Endothelial cell of umbilical vein (primary cell): Measurements from ENCODE around the gene PRDM2. TPM values are rescaled to one million over a fixed set of nuclear protein-coding genes. Genes with fewer than 3 reads are reported as not detected.

ENCODE experiments used
- BruUV-seq: library from RNA; stranded (reverse); fragments of 400-500 nt; replicated peaks from 2 replicates; lab custom pipeline; 2021; lab: Mats Ljungman, UMichigan
- CTCF ChIA-PET: fragments of 300-600, 350-600 bp; sonication (Branson Sonifier 250); formaldehyde crosslinking; loops from one replicate; lab custom pipeline; 2021; ENCODE audit warnings: antibody characterized with exemption, inconsistent platforms; lab: Charles Lee
- POLR2A ChIA-PET: fragments of 300-600, 350-600 bp; sonication (Branson Sonifier 250); formaldehyde crosslinking; loops from one replicate; lab custom pipeline; 2021; ENCODE audit warnings: antibody characterized with exemption, inconsistent platforms; lab: Charles Lee
- DNase-seq: peaks from one replicate; pipeline ENCODE4 v3.0.0-alpha.2; 2011; ENCODE audit warnings: low read depth, low spot score
- FAIRE-seq: peaks from 2 replicates; lab custom pipeline; 2011; peaks lifted over from hg19 to GRCh38; lab: Jason Lieb, UNC
- H2AFZ ChIP-seq: 2 replicates; pipeline ENCODE4 v1.6.0; 2012; ENCODE audit warnings: low read depth, low read length, control low read depth, inconsistent platforms
- H3K27ac ChIP-seq: 2 replicates; pipeline ENCODE4 v1.5.1; 2011; ENCODE audit warnings: low read depth, mild to moderate bottlenecking, control low read depth, low read length, moderate library complexity; ENCODE audit not compliant: insufficient read depth
- H3K27me3 ChIP-seq, 2 experiments: 2 replicates each; pipeline versions ENCODE4 v1.6.0 to v1.6.1; 2011; ENCODE audit warnings: low read length in 2 of 2, mixed read lengths in 1 of 2; ENCODE audit not compliant: control insufficient read depth in 2 of 2, insufficient read depth in 2 of 2
- H3K36me3 ChIP-seq, 2 experiments: 2 replicates in 1 of 2; 3 replicates in 1 of 2; pipeline ENCODE4 v1.5.1; 2011; ENCODE audit warnings: low read length in 2 of 2, mild to moderate bottlenecking in 1 of 2, moderate library complexity in 1 of 2; ENCODE audit not compliant: control insufficient read depth in 2 of 2, insufficient read depth in 2 of 2; ENCODE audit errors: extremely low read depth in 1 of 2
- H3K4me1 ChIP-seq: 3 replicates; pipeline ENCODE4 v1.5.1; 2011; ENCODE audit warnings: mild to moderate bottlenecking, low read length; ENCODE audit not compliant: control insufficient read depth, insufficient read depth; ENCODE audit errors: extremely low read depth
- H3K4me2 ChIP-seq: 2 replicates; pipeline ENCODE4 v1.6.1; 2011; ENCODE audit warnings: low read length, control low read depth, mixed read lengths; ENCODE audit not compliant: insufficient read depth
- H3K4me3 ChIP-seq, 3 experiments: fragments of 200-600 bp in 1 of 3; sonication (generic), shearing (Covaris generic) in 1 of 3; replicated peaks in 1 of 3; 2 replicates each; pipeline ENCODE4 v1.5.1; 2011 to 2016; ENCODE audit warnings: control low read depth in 3 of 3, low read length in 3 of 3, mild to moderate bottlenecking in 2 of 3, inconsistent platforms in 1 of 3, low read depth in 1 of 3, moderate library complexity in 1 of 3; ENCODE audit not compliant: insufficient read depth in 1 of 3
- H3K79me2 ChIP-seq: 2 replicates; pipeline ENCODE4 v1.6.0; 2012; ENCODE audit warnings: low read length, inconsistent platforms; ENCODE audit not compliant: control insufficient read depth, insufficient read depth
- H3K9ac ChIP-seq: replicated peaks from 2 replicates; pipeline ENCODE3; 2011; ENCODE audit warnings: low read length, control low read depth; ENCODE audit not compliant: insufficient read depth; ENCODE audit errors: extremely low read depth
- H3K9me1 ChIP-seq: replicated peaks from 3 replicates; pipeline ENCODE4 v1.6.0; 2011; ENCODE audit warnings: mild to moderate bottlenecking, low read length; ENCODE audit not compliant: control insufficient read depth, insufficient read depth; ENCODE audit errors: extremely low read depth
- H3K9me3 ChIP-seq: replicated peaks from 2 replicates; pipeline ENCODE4 v1.5.1; 2012; ENCODE audit warnings: low read length, inconsistent platforms; ENCODE audit not compliant: control insufficient read depth, insufficient read depth
- H4K20me1 ChIP-seq: replicated peaks from 2 replicates; pipeline ENCODE3; 2011; ENCODE audit warnings: mild to moderate bottlenecking, low read length; ENCODE audit not compliant: control insufficient read depth, insufficient read depth; ENCODE audit errors: extremely low read depth
- JUN ChIP-seq: IDR thresholded peaks from 2 replicates; pipeline ENCODE4 v1.6.1; 2011; ENCODE audit warnings: borderline replicate concordance, low read depth; ENCODE audit not compliant: insufficient read length, insufficient read depth
- dilution Hi-C: fragments of 300-500 bp; cut with MboI; formaldehyde crosslinking; loops from one replicate; pipeline ENCODE4 v1.15.0; 2019; ENCODE audit warnings: low sequenced_read_pairs; ENCODE audit not compliant: extremely low pct_ligation_motif_present
- intact Hi-C: fragments of 100-400 bp; cut with micrococcal nuclease; formaldehyde crosslinking; loops from one replicate; pipeline ENCODE4 v1.10.0; 2022
- polyA plus RNA-seq, 4 experiments: library from polyadenylated mRNA; depleted of rRNA in 3 of 4; stranded (reverse) in 3 of 4; unstranded in 1 of 4; fragments of >200 nt; gene quantifications; 2 replicates each; pipeline versions ENCODE4 v1.2.1 to v1.2.3, GENCODE V29; 2011 to 2012; ENCODE audit warnings: missing spikeins in 1 of 4
- total RNA-seq: library from RNA; stranded (reverse); gene quantifications from 2 replicates; pipeline ENCODE4 v1.2.3, GENCODE V29; 2021
- TF ChIP-seq, protein P1 (sequence below), 2 donors: IDR thresholded peaks; 1 replicate in 1 of 2; 2 replicates in 1 of 2; pipeline ENCODE4 v1.5.1; 2011; ENCODE audit warnings: low read length in 2 of 2, mild to moderate bottlenecking in 2 of 2, moderate library complexity in 2 of 2, control low read depth in 1 of 2, inconsistent platforms in 1 of 2, low read depth in 1 of 2; ENCODE audit not compliant: insufficient read depth in 1 of 2; ENCODE audit errors: extremely low read depth in 1 of 2
- TF ChIP-seq, protein P2 (sequence below): IDR thresholded peaks from 2 replicates; pipeline ENCODE4 v1.6.1; 2011; ENCODE audit not compliant: insufficient read depth, insufficient read length

PRDM2 gene
- total and polyA plus RNA-seq, 2 donors (not counting 3 experiments of a cell fraction or from before 2014, with no cell fraction given) = 11.3 to 35.7 TPM

DNA sequence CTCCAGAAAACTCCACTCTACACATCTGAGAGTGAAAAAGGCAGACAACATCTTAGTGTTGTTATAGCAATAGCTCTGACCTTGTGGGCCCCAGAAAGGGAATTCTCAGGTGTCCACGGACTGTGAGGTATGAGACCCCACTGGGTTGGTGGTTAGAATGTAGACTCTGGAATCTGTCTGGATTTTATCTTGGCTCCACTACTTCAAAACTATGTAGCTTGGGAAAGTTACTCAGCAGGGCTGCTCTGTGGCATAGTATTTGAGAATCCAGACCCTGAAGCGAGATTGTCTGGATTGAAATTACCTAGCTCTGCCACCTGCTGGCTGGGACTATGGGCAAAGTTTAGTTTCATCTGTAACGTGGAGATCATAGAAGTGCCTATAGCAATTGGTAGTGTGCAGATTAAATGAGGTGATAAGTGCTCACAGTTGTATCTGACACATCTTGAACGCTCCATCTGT, 25.8 kb downstream of the PRDM2 start:
- H3K4me3 ChIP-seq = no peak overlapping the region
- no peaks in the 10 kb centered on the region for H3K9me1 ChIP-seq
- intact Hi-C loops (loop anchor here (1.0 kb wide), 1 partner anchor 60 kb away; no protein-coding TSS in a partner anchor), dilution Hi-C loops (no loop called here)
- H3K27me3 ChIP-seq = no peaks in the 10 kb centered on the region
- FAIRE-seq = peak; percentile 15
- H3K9me3 ChIP-seq = no peaks in the 10 kb centered on the region
- H3K9ac ChIP-seq = no peak overlapping the region
- H3K36me3 ChIP-seq = no peaks in the 10 kb centered on the region
- no peaks in the 10 kb centered on the region for H3K79me2 ChIP-seq
- BruUV-seq = no TSS peak
- no peak overlapping the region for H3K4me2 ChIP-seq
- no peak overlapping the region for H3K27ac ChIP-seq
- peak; percentile 33 for DNase-seq
- H3K4me1 ChIP-seq = peaks cover 2% of the 10 kb centered on the region
- no peak overlapping the region for H2AFZ ChIP-seq
- POLR2A ChIA-PET = no interaction called here
- TF ChIP-seq, protein P1, sequence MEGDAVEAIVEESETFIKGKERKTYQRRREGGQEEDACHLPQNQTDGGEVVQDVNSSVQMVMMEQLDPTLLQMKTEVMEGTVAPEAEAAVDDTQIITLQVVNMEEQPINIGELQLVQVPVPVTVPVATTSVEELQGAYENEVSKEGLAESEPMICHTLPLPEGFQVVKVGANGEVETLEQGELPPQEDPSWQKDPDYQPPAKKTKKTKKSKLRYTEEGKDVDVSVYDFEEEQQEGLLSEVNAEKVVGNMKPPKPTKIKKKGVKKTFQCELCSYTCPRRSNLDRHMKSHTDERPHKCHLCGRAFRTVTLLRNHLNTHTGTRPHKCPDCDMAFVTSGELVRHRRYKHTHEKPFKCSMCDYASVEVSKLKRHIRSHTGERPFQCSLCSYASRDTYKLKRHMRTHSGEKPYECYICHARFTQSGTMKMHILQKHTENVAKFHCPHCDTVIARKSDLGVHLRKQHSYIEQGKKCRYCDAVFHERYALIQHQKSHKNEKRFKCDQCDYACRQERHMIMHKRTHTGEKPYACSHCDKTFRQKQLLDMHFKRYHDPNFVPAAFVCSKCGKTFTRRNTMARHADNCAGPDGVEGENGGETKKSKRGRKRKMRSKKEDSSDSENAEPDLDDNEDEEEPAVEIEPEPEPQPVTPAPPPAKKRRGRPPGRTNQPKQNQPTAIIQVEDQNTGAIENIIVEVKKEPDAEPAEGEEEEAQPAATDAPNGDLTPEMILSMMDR (IDR thresholded peaks at IDR 0.05; ENCODE audit: extremely low read depth in 1 of 2, insufficient read depth in 1 of 2, low read depth in 1 of 2, low read length in 2 of 2) = peak in 1 of 2 donors; percentile 44
- TF ChIP-seq JUN = no peak
- CTCF ChIA-PET = interaction anchor here (0.6 to 2.3 kb wide), 8 partner anchors 9 to 59 kb away, joined by 3 to 10 read pairs (median 4); no protein-coding TSS in a partner anchor
- no peaks in the 10 kb centered on the region for H4K20me1 ChIP-seq

DNA sequence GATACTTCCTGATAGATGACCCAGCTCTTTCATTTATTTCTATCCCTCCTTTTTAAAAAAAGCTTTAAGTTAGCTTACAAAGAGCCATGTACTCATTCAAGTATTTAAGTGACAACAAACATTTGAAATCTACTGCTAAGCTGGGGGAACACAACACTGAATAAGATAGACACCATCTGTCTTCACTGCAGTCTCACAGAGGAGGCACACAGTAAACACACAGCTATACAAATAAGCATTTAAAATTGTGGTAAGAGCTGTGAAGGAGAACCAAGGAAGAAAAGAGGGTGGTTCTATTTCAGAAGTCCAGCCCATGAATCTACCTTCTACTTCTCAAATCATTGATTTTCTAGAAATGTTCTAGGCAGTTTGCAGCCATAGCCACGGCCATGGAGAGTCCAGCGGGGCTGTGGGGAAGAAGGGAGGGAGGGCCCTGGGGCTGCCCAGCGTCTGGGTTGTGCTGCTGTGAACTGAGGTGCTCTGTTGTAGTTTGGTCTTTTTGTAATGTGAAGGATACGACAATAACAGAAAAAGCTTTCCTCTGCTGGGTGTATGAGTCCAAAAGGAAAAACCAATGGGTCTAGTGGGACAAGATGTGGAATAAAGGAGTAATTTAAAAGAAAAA, 28.2 kb downstream of the PRDM2 start:
- Histone ChIP-seq H3K4me2 (no peak overlapping the region), H3K27me3 (no peaks in the 10 kb centered on the region), H3K4me1 (peaks cover 5% of the 10 kb centered on the region), H3K79me2 (no peaks in the 10 kb centered on the region), H3K9ac (no peak overlapping the region), H3K9me3 (no peaks in the 10 kb centered on the region), H2AFZ (no peak overlapping the region), H3K36me3 (no peaks in the 10 kb centered on the region), H3K4me3 (no peak overlapping the region), H3K9me1 (no peaks in the 10 kb centered on the region), H4K20me1 (no peaks in the 10 kb centered on the region), H3K27ac (no peak overlapping the region)
- intact Hi-C loops (no loop called here), dilution Hi-C loops (no loop called here)
- no TSS peak for BruUV-seq
- TF ChIP-seq, protein P2, sequence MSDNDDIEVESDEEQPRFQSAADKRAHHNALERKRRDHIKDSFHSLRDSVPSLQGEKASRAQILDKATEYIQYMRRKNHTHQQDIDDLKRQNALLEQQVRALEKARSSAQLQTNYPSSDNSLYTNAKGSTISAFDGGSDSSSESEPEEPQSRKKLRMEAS = no peak
- FAIRE-seq (no peak), DNase-seq (no peak)
- ChIA-PET CTCF (interaction anchor here (1.6 kb wide), 1 partner anchor 15 kb away, joined by 4 read pairs; no protein-coding TSS in a partner anchor), POLR2A (no interaction called here)
